Kidney epithelial cell (primary cell): Measurements from ENCODE around the gene CEACAM18. TPM values are rescaled to one million over a fixed set of nuclear protein-coding genes. Genes with fewer than 3 reads are reported as not detected.
"Not testable (repeated sequence)": the region's sequence is repeated elsewhere in the genome, so short reads cannot be mapped to it uniquely, and the experiment has no call there.

ENCODE experiments used
- DNase-seq: peaks from one replicate; pipeline ENCODE4 v3.0.0-alpha.2; 2010; ENCODE audit warnings: low read depth
- H3K27me3 ChIP-seq: 2 replicates; pipeline ENCODE4 v1.6.0; 2011; ENCODE audit warnings: low read length; ENCODE audit not compliant: control insufficient read depth, insufficient read depth
- H3K36me3 ChIP-seq: 2 replicates; pipeline ENCODE4 v1.5.1; 2011; ENCODE audit warnings: low read length; ENCODE audit not compliant: control insufficient read depth, insufficient read depth
- H3K4me3 ChIP-seq: 2 replicates; pipeline ENCODE4 v1.5.1; 2011; ENCODE audit warnings: low read depth, mild to moderate bottlenecking, control low read depth, low read length
- total RNA-seq: library from RNA; depleted of rRNA; stranded (reverse); fragments of >200 nt; gene quantifications from 2 replicates; pipeline ENCODE4 v1.2.3, GENCODE V29; 2015
- TF ChIP-seq, protein P1 (sequence below): IDR thresholded peaks from 2 replicates; pipeline ENCODE4 v1.5.1; 2011; ENCODE audit warnings: mild to moderate bottlenecking, moderate library complexity, low read length, control low read depth, inconsistent platforms; ENCODE audit not compliant: insufficient read depth, poor library complexity, severe bottlenecking

The CEACAM18 gene
- total RNA-seq, 1 donor from 2014 or later = not detected

DNA sequence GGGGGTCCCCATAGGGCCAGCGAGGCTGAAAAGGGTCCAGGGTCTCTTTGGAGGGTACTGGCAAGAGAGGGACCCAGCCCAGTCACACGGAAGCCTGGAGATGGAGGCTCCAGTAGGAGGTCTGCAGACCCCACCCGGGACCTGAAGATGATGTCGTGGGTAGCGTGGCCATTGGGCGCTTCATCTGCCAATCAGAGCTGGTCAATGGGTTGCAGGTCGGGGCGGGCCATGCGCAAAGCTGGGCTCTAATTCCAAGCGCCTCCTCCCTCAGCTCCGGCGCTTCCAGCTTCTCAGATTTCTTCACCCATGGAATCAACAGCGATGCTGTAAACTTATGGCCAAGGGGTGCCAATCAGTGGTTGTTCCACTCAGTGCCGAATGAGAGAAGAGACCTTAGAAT, 12.3 kb downstream of the CEACAM18 start:
- TF ChIP-seq, protein P1, sequence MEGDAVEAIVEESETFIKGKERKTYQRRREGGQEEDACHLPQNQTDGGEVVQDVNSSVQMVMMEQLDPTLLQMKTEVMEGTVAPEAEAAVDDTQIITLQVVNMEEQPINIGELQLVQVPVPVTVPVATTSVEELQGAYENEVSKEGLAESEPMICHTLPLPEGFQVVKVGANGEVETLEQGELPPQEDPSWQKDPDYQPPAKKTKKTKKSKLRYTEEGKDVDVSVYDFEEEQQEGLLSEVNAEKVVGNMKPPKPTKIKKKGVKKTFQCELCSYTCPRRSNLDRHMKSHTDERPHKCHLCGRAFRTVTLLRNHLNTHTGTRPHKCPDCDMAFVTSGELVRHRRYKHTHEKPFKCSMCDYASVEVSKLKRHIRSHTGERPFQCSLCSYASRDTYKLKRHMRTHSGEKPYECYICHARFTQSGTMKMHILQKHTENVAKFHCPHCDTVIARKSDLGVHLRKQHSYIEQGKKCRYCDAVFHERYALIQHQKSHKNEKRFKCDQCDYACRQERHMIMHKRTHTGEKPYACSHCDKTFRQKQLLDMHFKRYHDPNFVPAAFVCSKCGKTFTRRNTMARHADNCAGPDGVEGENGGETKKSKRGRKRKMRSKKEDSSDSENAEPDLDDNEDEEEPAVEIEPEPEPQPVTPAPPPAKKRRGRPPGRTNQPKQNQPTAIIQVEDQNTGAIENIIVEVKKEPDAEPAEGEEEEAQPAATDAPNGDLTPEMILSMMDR = no peak
- Histone ChIP-seq H3K4me3 (no peak overlapping the region), H3K27me3 (no peaks in the 10 kb centered on the region), H3K36me3 (no peaks in the 10 kb centered on the region)
- DNase-seq = no peak

DNA sequence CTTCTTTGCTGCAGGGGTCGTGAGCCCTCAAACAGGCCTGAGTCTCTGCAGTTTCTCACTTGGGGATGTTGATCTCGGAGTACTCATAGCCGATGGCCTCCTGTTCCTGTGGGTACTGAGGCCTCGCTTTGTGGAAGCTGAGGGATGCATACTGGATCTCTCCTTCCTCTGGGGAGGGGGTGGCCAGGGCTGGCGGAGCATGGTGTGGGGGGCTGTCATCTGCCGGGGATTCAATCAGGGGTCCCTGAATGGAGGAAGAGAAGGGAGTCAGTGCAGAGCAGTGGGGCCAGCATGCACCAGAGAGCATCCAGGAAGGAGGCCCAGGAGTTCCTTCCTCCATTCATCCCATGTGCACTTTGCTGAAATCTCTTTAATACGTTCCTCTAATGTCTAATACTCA, 13.2 kb downstream of the CEACAM18 start:
- TF ChIP-seq, protein P1 = no peak
- H3K36me3 ChIP-seq = no peaks in the 10 kb centered on the region
- no peak overlapping the region for H3K4me3 ChIP-seq
- DNase-seq = no peak
- H3K27me3 ChIP-seq = no peaks in the 10 kb centered on the region

DNA sequence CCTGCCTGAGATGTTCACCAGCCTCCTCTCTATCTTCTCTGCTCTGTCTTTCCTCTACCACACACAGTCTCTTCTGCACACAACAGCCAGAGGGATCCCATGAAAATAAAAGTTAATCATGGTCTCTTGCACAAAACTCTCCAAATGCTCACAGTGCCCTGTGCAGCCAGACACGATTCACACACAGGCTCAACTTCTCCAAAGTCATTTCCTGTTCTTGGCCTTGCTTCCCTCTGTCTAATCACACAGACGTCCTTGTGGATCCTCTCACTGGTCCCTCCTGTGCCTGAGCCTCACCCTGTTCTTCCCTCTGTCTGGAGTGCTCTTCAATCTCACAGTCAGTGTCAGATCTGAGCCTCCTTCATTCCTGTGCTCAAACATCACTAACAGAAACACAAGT, 15.4 kb downstream of the CEACAM18 start:
- DNase-seq = no peak
- TF ChIP-seq, protein P1 = no peak
- H3K27me3 ChIP-seq = no peaks in the 10 kb centered on the region
- no peak overlapping the region for H3K4me3 ChIP-seq
- no peaks in the 10 kb centered on the region for H3K36me3 ChIP-seq

DNA sequence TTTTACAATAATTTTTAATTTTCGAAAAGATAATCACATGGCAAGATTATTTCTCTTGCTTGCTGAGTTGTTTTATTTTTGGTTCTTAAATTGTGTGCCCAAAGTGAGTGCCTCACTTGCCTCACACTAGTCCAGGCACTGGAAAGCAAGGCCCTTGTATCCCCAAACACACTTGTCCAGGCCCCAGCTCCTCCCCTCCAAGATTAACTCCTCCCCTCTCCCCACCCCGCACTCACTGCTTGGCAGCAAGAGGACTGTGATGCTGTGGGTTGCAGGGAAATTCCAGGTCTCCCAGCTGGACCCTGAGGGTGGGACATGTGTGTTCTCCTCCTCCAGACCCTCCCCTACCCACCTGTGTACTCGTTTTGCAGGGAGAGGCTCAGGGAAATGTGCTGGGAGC, 19.3 kb downstream of the CEACAM18 start:
- Histone ChIP-seq H3K36me3 (no peaks in the 10 kb centered on the region), H3K27me3 (no peaks in the 10 kb centered on the region), H3K4me3 (no peak overlapping the region)
- TF ChIP-seq, protein P1 = no peak
- DNase-seq = no peak

DNA sequence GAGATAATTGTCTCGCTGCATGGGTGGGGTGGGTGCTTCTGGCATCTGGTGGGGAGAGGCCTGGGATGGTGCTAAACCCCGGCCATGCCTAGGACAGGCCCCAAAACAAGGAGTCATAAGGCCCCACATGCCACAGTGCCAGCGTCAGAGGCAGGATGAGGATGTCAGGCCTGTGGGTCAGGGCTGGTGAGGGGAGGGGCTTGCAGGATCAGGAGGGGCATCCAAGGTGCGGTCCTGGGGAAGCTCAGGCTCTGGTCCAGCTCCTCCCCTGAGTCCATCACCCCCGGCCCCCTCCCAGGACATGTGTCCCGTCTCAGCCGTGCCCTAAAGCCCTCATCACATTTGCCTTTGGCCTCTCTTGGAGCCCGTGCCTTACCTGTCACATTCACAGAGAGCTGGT, 22.6 kb downstream of the CEACAM18 start:
- not testable (repeated sequence) for H3K4me3 ChIP-seq, H3K36me3 ChIP-seq, H3K27me3 ChIP-seq, DNase-seq

DNA sequence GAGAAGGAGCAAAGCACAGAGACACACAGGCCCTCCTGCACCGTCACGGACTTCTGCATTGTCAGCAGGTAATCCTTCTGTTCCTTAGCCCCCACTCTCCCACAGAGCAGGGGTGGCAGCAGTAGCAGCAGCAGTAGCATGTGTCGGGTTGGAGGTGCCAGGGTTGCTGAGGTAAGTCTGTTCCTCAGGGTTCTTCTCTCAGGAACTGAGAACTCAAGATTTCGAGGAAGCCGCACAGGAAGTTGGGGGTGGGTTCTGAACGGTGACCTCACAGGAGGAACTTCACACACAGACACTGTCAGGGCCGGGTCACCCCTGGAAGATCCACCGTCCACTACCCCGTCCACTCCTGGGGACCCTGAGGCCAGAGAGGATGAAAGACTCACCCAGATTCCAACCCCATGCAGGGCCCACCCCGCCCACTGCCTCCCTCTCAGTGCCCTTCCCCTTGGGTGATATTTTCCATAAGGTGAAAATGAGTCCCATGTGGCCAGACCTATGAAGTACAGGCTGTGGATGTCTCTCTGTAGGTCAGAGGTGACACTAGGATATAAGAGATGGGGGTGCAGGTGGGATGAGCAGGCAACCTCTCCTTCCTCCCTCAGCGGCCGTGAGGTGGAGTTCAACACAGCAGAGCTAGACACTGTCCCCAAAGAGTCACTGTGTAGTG, 23.4 kb downstream of the CEACAM18 start, which contains the start of gene SIGLEC12:
Gene SIGLEC12, minus strand, starts transcription at position 207 of the 670 bp plus-strand sequence. Its CDS starts 67 bp downstream, at position 140.
- no peak within 1 kb of the TSS for H3K4me3 ChIP-seq
- no peak for DNase-seq
- no peaks in the 10 kb centered on the region for H3K36me3 ChIP-seq
- TF ChIP-seq, protein P1 = no peak
- H3K27me3 ChIP-seq = no peaks in the 10 kb centered on the region
